HepG2 (cell line): ENCODE results near the gene PRR36. TPM values are rescaled to one million over a fixed set of nuclear protein-coding genes. Genes with fewer than 3 reads are reported as not detected.

Experiments used
- ATF2 ChIP-seq: sonication (generic); formaldehyde crosslinking; IDR thresholded peaks from 2 replicates; pipeline ENCODE4 v1.4.0; 2020; ENCODE audit warnings: missing genetic modification reagents
- FOSL2 ChIP-seq: sonication (generic); formaldehyde crosslinking; IDR thresholded peaks from 2 replicates; pipeline ENCODE4 v1.4.0; 2020; ENCODE audit warnings: missing genetic modification reagents
- GTF2F1 ChIP-seq: fragments of 150-350 bp; IDR thresholded peaks from 2 replicates; pipeline ENCODE4 v1.6.1; 2014; ENCODE audit warnings: low read length
- HMGXB3 ChIP-seq: sonication (generic); formaldehyde crosslinking; IDR thresholded peaks from 2 replicates; pipeline ENCODE4 v1.4.0; 2020; ENCODE audit warnings: missing genetic modification reagents, borderline replicate concordance
- KMT2A ChIP-seq: sonication (generic); formaldehyde crosslinking; IDR thresholded peaks from 2 replicates; pipeline ENCODE4 v1.4.0; 2020; ENCODE audit warnings: missing genetic modification reagents
- LBX2 ChIP-seq: sonication (generic); formaldehyde crosslinking; IDR thresholded peaks from 2 replicates; pipeline ENCODE4 v1.5.0; 2020; ENCODE audit warnings: missing genetic modification reagents, mild to moderate bottlenecking, borderline replicate concordance
- MATR3 ChIP-seq: sonication (generic); formaldehyde crosslinking; IDR thresholded peaks from 2 replicates; pipeline ENCODE4 v1.4.0; 2020; ENCODE audit warnings: missing genetic modification reagents
- MIXL1 ChIP-seq: IDR thresholded peaks from 2 replicates; pipeline ENCODE4 v1.6.1; 2016
- MTF1 ChIP-seq: sonication (generic); formaldehyde crosslinking; IDR thresholded peaks from 2 replicates; pipeline ENCODE4 v1.5.0; 2020; ENCODE audit warnings: missing genetic modification reagents
- POLR2AphosphoS5 ChIP-seq: IDR thresholded peaks from 2 replicates; pipeline ENCODE4 v1.6.1; 2012; ENCODE audit warnings: low read depth, low read length
- RBM39 ChIP-seq: fragments of 200-400 bp; formaldehyde crosslinking; IDR thresholded peaks from one replicate; pipeline ENCODE4 v1.6.1; 2018; ENCODE audit warnings: antibody characterized with exemption, mild to moderate bottlenecking, low read depth, low read length; ENCODE audit not compliant: poor library complexity, severe bottlenecking
- SPEN ChIP-seq: sonication (generic); formaldehyde crosslinking; IDR thresholded peaks from 2 replicates; pipeline ENCODE4 v1.5.1; 2020; ENCODE audit warnings: low read depth, mild to moderate bottlenecking, missing genetic modification reagents
- YEATS4 ChIP-seq: sonication (generic); formaldehyde crosslinking; IDR thresholded peaks from 2 replicates; pipeline ENCODE4 v1.4.0; 2020; ENCODE audit warnings: missing genetic modification reagents, borderline replicate concordance
- ZFP36L2 ChIP-seq: sonication (generic); formaldehyde crosslinking; IDR thresholded peaks from 2 replicates; pipeline ENCODE4 v1.4.0; 2020; ENCODE audit warnings: missing genetic modification reagents
- ZNF12 ChIP-seq: sonication (generic); formaldehyde crosslinking; IDR thresholded peaks from 2 replicates; pipeline ENCODE4 v1.5.0; 2020; ENCODE audit warnings: missing genetic modification reagents
- ZNF451 ChIP-seq: sonication (generic); formaldehyde crosslinking; IDR thresholded peaks from 2 replicates; pipeline ENCODE4 v1.5.0; 2020; ENCODE audit warnings: mild to moderate bottlenecking, missing genetic modification reagents
- ZNF512B ChIP-seq: sonication (generic); formaldehyde crosslinking; IDR thresholded peaks from 2 replicates; pipeline ENCODE4 v1.5.1; 2020; ENCODE audit warnings: missing genetic modification reagents, mild to moderate bottlenecking, borderline replicate concordance
- ZNF547 ChIP-seq: sonication (generic); formaldehyde crosslinking; IDR thresholded peaks from 2 replicates; pipeline ENCODE4 v1.5.1; 2020; ENCODE audit warnings: mild to moderate bottlenecking, missing genetic modification reagents
- ZNF607 ChIP-seq: sonication (generic); formaldehyde crosslinking; IDR thresholded peaks from 2 replicates; pipeline ENCODE4 v1.5.1; 2020; ENCODE audit warnings: missing genetic modification reagents, mild to moderate bottlenecking, borderline replicate concordance
- polyA plus RNA-seq, 8 experiments: library from polyadenylated mRNA; depleted of rRNA in 3 of 8; stranded (reverse) in 7 of 8; unstranded in 1 of 8; fragments of >200 nt; fragmentation: Illumina TruSeq in 4 of 8; extraction: Trizol in 4 of 8; gene quantifications; 2 replicates each; pipeline versions ENCODE4 v1.2.1 to v1.2.3, GENCODE V29; 2011 to 2016; ENCODE audit warnings: low read depth in 4 of 8, missing spikeins in 1 of 8, mixed read lengths in 1 of 8; ENCODE audit not compliant: insufficient read depth in 1 of 8
- total RNA-seq, 5 experiments: library from RNA; depleted of rRNA; stranded (reverse); fragments of >200 nt; fragmentation: Illumina TruSeq; extraction: Trizol; gene quantifications; 2 replicates each; pipeline ENCODE4 v1.2.3, GENCODE V29; 2016; ENCODE audit warnings: low read depth in 1 of 5

Gene PRR36
- total and polyA plus RNA-seq, 2 of the 13 experiments (the other 11 are each of a cell fraction or from before 2014, with no cell fraction given), result 0.07 to 0.17 TPM

GRCh38 chr19:7888145-7888825 is 14.1 kb upstream of the PRR36 start, which contains the start of gene LRRC8E (continued):
- TF ChIP-seq ATF2 (CRISPR knock-in tag), result no peak
- 0 out of 2 replicates have a peak, but pooled peaks have one; percentile 55 for TF ChIP-seq ZNF547 (CRISPR knock-in tag)
- TF ChIP-seq RBM39, result no peak
- no peak for TF ChIP-seq ZNF512B (CRISPR knock-in tag)
- no peak for TF ChIP-seq LBX2
- TF ChIP-seq ZNF12 (CRISPR knock-in tag), result no peak
- peak; percentile 55; the same call in 1 of the 2 replicates for TF ChIP-seq ZNF607 (CRISPR knock-in tag)
- peak; percentile 75 for TF ChIP-seq SPEN
- peak; percentile 41; the same call in 1 of the 2 replicates for TF ChIP-seq YEATS4 (CRISPR knock-in tag)
- TF ChIP-seq ZNF451, result peak; percentile 73; the same call in 1 of the 2 replicates
- TF ChIP-seq MIXL1, result no peak
- TF ChIP-seq KMT2A (CRISPR knock-in tag), result 0 out of 2 replicates have a peak, but pooled peaks have one; percentile 25
- TF ChIP-seq MTF1 (CRISPR knock-in tag), result no peak
- TF ChIP-seq MATR3 (CRISPR knock-in tag), result no peak
- no peak for TF ChIP-seq ZFP36L2
- TF ChIP-seq FOSL2, result peak; percentile 67
- TF ChIP-seq HMGXB3 (CRISPR knock-in tag), result no peak
- TF ChIP-seq GTF2F1, result no peak
- peak; percentile 60 for TF ChIP-seq POLR2AphosphoS5
